COR-L47 (cell line): ENCODE results near the gene KMT2B.
A peak's percentile ranks its signal among the peaks of the same experiment; 100 is the strongest.

Source experiments
- DNase-seq: peaks from one replicate; lab custom pipeline; 2025; lab: John Stamatoyannopoulos, UW

The KMT2B gene

DNA sequence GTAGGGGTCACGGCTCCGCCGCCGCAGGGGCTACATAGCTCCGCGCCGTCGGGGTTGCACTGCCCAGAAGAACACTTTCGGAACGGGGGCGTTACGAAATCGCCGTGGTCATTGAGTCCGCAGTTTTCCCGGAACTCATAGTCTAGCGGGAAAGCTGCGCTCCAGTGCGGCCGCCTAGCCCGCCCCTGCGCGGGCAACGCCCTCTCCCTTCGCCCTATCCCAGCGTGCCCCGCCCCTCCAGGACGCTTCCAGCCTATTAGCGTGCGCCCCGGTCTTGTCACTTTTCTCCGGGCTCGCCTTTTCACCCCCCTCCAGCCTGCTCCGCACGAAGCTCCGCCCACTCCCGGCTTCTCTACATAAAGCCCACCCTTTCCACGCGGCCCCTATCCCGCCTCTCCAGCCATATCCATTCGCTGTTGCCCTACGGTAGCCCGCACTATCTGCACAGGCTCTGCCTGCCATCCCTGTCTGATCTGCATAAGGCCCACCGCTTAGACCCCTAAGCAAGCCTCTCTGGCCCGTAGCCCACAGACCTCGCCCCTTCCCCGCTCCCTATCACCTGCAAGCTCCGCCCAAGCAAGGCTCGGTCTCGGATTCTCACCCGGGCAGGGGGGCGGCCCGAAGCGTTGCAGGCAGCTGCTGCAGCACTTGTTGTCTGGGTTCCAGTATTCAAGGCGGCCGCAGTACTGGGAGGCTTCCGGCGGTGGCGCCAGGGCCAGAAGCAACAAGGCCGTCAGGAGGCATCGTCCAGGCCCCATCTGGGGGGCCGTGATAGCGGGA is 22.8 kb downstream of the KMT2B start:
- DNase-seq, result peak; percentile 98

GRCh38 chr19:35741203-35741515 is 23.4 kb downstream of the KMT2B start:
- DNase-seq, result no peak

GRCh38 chr19:35742121-35742724 is 24.4 kb downstream of the KMT2B start, which contains the start of gene IGFLR1:
TSS of gene IGFLR1 (minus strand) at chr19:35742452. CDS start at chr19:35741180, 1,272 bp downstream.
- DNase-seq, result no peak

DNA sequence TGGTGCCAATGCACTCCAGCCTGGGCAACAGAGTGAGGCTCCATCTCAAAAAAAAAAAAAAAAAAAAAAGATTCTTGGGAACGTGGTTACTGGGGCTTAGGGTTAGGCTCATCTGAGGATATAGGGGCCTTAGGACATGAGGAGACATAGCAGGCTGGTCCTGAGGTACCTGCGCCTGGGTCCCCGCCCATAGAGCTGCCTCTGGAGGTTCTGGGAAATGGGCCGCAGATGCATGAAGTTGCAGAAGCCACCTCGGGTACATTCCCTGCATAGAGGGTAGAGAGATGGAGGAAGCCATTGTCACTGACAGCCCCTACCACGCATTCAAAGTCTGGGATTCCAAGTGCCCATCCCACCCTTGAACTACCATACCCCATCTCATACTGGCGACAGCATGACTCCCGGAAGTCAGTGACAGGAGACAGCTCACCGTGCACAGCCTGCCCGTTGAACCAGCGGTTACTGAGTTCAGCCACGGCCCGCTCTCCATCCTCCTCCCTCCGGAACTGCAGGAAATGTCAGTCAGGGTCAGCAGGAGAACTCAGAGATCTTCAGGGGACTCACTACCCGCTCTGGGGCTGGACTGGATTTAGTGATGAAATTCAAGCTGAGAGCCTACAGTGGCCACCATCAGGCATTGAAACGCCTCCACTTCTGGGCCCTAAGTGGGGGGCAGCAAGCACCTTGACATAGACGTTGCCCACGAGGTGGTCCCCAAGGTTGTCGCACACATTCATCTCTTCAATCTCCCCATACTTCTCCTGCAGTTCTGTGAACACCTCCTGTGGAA is 26.0 kb downstream of the KMT2B start:
- no peak for DNase-seq

DNA sequence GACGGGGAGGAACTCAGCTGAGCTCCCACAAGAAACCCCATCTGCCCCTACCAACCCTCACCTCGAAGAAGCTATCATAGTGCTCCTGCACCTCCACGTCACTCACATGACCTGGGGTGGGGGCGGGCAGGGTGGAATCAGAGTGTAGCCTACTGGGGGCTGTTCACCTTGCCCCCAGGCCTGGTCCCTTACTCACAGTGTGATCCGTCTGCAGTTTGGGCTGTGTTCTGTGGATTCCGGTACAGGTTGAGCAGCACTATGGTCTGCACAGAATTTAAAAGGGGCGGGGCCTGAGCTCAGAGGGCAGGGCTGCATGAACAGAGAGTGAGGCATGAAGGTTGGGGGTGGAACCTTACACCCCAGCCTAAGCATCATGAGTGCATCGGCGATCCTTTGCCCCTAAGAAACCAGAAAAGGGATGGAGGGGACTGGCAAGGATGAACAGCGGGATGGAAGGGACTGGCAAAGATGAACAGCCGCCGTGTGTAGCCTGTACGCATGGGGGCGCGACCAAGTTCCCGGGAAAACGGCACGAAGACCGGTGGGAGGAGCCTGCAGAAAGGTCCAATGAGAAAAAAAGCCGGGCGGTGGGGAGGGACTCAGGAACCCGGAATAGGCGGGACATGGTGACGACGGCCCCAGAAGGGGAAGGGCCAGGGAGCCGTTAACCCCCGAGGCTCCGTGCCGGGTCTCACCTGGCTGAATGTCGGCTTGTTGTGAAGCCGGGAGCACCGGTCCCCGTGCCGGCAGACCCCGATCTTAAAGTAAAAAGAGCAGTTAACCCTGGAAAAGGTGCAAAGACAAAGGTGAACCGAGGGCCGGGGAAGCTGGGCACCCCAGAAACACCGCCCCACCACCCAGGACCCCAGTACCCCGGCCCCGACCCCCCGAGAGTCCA is 26.9 kb downstream of the KMT2B start:
- DNase-seq, result peak; percentile 97

- DNase-seq, result peak; percentile 99
These were observed 27.7 kb downstream of the KMT2B start, which contains the start of the genes PSENEN and U2AF1L4 for GRCh38 chr19:35745328-35746086. TSS of gene PSENEN (plus strand) at chr19:35745651. CDS start at chr19:35745931, 280 bp downstream. TSS of gene U2AF1L4 (minus strand) at chr19:35745418. CDS start at chr19:35745391, 27 bp downstream.

GRCh38 chr19:35746087-35746462 is 28.3 kb downstream of the KMT2B start:
- no peak for DNase-seq

- no peak for DNase-seq
These were observed 28.7 kb downstream of the KMT2B start for GRCh38 chr19:35746531-35746930.

DNA sequence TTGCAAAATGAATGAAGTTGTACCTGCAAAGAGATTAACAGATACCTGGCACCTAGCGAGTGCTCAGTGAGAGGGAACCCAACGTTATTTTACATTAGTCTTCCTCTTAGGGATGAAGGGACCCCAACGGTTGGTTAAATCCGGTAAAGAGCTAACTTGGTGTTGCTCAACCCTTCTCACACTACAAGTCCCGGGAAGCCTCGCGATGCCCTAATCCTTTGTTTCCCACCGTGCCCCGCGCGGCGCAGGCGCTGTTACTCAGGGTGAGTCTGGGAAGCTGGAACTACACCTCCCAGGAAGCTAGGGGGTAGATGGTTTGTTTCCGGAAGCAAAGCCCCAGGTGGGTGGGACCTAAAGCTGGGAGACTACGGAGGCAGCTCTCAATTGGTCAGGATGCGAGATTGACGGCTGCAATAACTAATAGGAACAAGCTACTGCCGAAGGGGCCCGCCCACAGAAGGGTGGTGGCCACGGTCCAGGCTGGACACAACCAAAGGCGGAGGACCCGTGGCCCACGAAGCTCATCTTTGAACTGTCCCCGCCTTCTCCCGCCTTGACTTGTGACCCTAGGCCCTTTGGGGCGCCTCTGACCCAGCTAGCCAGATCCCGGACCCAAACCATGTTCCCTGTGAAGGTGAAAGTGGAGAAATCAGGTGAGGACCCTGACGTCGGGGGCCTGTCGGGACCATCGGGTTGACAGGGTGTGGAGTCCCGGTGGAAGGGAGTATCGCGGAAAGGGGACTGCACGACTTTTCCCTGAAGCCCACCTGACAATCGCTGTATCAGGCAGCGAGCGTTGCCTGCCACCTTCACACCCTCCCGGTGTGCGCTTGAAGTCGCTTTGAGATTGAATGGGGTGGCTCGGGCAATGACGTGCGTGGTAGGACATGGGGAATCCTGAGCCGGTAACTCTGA is 30.6 kb downstream of the KMT2B start, which contains the start of gene LIN37:
LIN37 (plus strand) TSS at position 471 of the 915 bp plus-strand sequence; CDS start at position 620, 149 bp downstream.
- peak; percentile 98 for DNase-seq

- DNase-seq, result no peak
These were observed 32.4 kb downstream of the KMT2B start for GRCh38 chr19:35750167-35750566.

DNA sequence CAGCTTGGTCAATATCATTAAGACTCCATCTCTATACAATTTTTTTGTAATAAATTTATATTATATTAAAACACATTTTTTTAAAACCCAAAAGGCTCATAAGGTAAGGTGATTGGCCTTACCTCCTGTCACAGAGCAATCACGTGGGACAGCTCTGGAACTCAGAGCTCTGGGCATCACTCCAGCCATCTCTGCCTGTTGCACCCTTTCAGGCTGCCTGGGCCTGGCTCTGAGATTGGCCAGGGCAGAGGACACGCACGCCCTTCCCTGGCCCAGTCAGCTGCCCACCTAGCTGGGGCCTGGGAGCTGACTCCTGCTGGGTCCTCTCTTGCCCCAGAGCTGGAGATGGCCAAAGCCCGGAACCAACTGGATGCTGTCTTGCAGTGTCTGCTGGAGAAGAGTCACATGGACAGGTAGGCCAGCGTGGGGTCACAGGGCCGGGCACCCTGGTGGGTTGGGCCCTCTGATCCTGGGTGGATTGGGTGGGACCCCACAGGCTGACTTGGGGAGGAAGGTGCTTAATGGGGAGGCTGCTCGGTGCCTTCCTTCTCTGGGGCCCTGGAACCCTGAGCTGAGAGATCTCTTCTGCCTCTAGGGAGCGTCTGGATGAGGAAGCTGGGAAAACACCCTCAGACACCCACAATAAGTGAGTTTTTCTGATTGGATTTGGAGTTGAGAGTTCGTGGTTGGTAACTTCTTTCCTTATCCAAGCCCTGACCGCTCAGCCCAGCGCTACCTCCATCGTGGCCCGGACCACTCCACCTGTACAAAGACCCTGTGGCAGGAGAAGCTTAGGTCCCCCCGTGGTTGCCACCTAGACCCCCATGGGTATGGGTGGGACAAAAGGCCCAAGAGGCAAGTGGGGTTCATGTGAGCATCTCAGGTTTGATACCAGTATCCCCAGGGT is 34.3 kb downstream of the KMT2B start:
- no peak for DNase-seq

GRCh38 chr19:35752746-35753350 is 35.0 kb downstream of the KMT2B start:
- no peak for DNase-seq

- no peak for DNase-seq
These were observed 36.0 kb downstream of the KMT2B start for GRCh38 chr19:35753634-35754369.

DNA sequence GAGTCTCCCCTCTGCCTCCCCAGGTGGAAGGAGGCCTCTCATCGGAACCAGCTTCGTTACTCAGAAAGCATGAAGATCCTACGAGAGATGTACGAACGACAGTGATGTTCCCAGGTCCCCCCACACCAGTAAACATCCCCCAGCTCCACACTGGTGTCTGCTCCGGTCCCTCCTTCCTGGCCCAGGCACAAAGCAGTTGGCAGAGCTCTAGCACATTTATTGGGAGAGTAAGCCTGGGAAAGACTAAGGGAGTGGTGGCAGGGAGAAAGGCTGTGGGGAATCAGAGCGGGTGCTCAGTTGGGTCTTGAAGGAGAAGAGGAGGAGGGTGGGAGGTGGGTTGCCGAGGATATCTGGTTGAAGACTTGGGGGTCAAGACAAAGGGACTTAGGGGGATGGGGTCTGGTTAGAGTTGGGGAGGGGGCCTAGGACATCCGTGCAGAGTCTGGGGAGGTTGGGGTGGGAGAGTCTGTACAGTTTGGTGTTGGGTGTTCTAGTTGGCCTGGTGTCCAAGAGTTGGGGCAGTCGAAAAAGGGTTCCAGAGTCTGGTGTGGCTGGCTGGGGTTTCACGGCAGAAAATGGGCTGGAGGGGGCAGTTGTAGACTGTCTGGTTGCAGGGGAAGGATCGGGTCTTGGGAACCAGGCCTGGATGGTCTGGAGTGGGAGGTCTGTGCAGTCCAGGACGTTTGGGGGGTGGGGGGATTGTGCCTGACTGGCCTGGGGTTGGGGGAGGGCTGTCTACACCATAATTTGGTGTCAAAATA is 36.7 kb downstream of the KMT2B start:
- no peak for DNase-seq

DNA sequence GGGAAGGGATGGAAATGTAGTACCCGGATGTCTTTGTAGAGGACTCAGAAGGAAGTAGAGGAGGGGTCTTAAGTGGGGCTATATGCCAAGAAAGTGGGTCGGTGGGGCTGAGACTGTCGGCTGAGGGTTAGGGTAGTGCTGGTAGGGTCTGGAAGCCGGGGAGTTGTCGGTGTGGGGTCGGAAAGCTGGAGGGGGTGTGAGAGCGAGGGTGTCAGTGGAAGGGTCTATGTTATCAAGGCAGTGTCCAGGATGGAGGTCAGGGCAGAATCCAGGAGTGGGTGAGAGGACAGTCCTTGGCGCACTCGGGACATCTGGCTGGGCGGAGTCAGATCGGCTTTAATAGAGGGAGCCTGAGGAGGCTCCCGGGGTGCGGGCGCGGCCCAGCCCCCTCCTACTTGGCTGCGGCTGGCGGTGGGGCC is 37.3 kb downstream of the KMT2B start:
- DNase-seq, result no peak

GRCh38 chr19:35755550-35756376 is 38.0 kb downstream of the KMT2B start:
- DNase-seq, result no peak
